CD4-positive, alpha-beta T cell treated with Interleukin-2 at 100 ng/mL for 4 hours (primary cell): ENCODE measurements around the gene CBARP.

Experiments
- DNase-seq: peaks from one replicate; pipeline ENCODE4 v3.0.0-alpha.2; 2020; ENCODE audit warnings: low spot score

CBARP gene

DNA sequence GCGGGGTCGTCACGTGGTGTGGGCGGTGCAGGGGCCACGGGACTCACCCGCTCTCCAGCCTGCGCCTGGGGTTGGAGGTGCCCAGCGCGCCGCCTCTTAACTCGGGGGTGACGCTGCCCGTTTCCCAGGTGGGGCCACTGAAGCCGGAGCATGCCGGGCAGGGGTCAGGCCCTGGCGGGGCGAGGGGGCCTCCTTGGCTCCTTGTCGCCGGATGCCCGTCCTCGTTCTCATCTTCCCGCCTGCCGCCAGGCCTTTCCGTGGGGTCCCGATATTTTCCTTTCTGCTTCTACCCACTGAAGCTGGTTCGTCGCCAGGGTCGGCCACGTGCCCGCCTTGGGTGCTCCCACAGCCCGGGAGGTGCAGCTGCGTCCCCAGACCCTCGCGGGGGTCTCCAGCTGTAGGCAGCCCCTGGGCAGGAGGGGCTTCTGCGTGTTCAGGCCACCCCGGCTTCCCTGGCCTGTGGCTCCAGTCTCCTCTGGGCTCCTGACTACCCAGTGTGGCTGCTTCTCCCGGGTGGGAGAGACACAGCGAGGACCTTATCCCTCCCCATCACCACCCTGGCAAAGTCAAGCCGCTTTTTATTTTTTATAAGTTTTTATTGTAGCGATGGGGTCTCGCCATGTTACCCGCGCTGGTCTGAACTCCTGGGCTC is 38.3 kb upstream of the CBARP start:
- no peak for DNase-seq

DNA sequence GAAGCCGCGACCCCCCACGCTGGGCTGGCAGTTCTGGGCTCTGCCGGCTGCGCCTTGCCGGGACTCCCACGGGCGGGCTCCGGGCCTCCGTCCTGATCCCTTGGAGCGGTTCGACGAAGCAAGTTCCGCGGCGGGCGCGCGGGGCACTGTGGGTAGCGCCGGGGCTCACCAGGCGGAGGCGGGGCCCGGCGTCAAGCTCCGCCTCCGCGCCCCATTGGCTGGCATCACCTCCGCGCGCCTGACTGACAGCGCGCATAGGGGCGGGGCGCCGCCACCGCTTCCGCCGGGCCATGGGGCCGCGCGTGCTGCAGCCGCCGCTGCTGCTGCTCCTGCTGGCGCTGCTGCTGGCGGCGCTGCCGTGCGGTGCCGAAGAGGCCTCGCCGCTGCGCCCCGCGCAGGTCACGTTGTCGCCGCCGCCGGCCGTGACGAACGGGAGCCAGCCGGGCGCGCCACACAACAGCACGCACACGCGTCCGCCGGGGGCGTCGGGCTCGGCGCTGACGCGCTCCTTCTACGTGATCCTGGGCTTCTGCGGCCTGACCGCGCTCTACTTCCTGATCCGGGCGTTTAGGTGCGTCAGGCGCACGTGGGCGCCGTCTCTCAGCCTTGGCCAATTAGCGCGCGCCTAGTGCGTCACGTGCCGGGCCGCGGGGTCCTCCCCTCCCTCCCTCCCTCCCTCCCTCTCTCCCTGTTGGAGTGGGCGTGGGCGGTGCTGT is 37.6 kb upstream of the CBARP start, which contains the start of gene FAM174C:
Gene FAM174C (plus strand): TSS at position 271 of the 716 bp plus-strand sequence. CDS start 20 bp downstream, at position 291.
- peak; percentile 95 for DNase-seq

DNA sequence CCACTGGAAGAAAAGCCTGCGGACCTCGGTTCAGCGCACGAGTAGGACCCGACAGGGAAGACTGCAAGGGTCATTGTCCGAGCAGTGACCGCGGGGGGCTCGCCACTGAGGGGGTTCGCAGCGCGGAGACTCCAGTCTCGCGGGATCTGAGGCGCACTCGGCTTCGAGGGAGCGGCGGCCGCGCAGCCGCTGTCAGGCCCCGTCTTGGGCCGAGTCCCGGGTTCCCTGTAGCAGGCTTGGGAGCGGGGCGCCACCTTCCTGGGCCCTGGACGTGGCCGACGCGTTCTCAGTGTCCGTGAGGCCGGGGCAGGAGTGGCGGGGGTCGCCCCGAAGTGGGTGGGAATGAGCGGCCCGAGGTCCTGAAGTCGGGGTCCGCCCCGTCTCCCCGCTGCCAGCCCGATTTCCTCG is 37.1 kb upstream of the CBARP start:
- no peak for DNase-seq

DNA sequence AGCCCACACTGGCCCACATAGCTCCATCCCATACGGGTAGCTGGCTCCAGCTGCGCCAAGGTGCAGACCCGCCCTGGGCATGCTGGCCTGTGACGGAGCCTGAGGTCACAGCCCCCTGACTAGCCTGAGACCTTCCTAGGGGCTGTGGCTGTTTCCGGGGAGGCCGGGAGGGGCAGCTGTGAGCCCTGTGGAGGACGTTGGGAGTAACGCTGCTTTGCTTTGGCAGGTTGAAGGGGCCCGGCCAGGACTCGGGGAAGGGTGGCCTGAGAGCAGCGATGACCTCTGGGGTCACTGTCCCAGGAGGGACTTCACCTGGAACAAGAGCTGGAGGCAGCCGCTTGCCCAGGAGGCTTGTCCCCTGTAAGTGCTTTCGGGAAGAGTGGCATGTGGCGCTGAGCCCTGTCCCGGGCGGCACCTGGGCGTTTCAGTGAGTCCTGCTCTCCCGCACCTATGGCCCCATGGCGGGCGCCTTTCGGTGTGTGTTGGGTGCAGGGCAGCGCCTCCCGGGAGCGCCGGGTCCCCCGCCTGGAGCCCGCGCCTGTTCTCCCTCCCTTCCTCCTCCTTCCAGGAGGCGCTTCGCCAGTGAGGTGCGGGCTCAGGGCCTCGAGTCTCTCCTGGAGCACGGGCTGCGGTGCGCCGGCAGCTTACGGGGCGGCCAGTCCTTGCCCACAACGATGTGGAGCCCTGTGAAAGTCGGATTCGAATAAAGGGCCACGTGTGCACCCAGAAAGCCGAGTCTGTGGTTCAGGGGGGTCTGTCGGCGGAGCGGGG is 36.5 kb upstream of the CBARP start:
- DNase-seq: no peak

DNA sequence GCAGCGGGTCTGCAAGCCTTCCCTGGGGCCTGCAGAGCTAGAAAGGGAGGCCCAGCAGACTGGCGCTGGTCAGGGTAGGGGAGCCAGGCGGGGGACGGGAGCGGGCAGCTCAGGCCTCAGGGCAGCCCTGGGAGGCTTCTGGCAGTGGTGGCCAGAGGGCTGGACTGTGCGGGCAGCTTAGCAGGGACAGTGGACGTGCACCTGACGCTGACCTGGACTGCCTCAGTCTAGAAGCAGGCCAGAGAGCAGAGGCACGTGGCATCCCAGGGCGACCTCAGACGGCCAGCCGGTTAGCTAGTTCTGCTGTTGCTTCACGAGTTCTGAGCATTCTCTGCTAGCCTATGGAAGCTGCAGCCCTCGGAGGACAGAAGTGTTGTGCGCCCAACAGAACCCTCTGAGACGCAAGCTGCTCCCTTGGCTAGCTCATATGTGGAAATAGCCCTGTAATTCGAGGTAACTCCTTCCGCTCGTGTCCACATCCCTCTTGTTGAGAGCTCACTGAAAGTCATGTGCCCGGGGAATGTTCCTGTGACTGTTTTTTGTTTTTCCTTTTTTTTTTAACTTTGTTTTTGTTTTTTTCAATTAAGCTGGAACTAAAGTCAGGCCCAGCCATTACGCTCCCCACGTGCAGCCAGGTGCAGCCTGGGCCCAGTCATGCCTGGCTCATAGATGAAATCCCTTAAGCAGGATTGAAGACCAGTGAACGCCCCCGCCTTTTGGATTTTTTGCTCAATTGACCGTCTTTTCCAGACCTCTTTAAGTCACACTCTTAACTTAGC is 35.6 kb upstream of the CBARP start:
- no peak for DNase-seq

DNA sequence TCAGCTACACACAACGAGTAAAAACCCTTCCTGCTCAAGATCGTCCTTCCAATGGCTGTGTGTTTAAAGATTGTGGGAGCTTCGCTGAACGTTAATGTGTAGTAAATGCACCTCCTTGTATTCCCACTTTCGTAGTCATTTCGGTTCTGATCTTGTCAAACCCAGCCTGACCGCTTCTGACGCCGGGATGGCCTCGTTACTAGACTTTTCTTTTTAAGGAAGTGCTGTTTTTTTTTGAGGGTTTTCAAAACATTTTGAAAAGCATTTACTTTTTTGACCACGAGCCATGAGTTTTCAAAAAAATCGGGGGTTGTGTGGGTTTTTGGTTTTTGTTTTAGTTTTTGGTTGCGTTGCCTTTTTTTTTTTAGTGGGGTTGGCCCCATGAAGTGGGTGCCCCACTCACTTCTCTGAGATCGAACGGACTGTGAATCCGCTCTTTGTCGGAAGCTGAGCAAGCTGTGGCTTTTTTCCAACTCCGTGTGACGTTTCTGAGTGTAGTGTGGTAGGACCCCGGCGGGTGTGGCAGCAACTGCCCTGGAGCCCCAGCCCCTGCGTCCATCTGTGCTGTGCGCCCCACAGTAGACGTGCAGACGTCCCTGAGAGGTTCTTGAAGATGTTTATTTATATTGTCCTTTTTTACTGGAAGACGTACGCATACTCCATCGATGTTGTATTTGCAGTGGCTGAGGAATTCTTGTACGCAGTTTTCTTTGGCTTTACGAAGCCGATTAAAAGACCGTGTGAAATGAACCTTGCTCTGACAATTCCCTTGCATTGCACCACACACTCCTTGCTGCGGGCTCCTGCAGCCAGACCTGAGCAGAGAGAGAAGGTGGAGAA is 34.8 kb upstream of the CBARP start:
- DNase-seq: no peak

DNA sequence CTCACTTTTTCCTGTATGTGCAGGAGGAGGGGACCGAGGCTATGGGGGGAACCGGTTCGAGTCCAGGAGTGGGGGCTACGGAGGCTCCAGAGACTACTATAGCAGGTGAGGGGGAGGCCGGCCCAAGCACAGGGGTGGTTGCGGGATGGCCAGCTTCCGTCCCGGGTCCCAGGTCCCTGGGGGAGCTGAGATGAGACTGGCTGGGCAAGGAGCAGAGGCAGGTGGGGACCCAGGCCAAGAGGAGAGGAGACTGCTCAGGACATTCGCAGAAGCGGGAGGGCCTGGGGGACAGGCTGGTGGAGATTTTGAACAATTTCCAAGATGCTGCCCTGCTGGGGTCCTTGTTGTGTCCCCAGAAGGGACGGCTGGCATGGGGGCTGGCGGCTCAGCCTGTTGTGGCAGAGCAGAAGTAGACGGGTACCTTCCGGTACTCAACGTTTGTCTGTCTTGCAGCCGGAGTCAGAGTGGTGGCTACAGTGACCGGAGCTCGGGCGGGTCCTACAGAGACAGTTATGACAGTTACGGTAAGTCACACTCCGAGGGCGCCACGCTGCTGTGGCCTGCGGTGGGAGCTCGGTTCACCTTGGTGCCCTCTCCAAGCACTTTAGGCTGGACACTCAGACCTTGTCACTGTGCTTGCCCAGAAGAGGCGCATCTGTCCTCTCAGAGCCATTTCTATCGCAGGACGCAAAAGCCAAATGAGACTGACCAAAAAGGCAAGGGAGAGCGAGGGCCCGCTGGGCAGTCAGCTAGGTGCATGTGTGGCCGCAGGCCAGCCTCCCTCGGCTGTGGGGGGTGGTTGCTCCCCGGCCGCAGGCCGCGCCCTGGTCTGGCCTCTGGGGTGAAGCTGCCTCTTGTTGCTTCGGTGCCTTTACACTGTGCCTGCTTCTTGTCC is 34.0 kb upstream of the CBARP start:
- no peak for DNase-seq

DNA sequence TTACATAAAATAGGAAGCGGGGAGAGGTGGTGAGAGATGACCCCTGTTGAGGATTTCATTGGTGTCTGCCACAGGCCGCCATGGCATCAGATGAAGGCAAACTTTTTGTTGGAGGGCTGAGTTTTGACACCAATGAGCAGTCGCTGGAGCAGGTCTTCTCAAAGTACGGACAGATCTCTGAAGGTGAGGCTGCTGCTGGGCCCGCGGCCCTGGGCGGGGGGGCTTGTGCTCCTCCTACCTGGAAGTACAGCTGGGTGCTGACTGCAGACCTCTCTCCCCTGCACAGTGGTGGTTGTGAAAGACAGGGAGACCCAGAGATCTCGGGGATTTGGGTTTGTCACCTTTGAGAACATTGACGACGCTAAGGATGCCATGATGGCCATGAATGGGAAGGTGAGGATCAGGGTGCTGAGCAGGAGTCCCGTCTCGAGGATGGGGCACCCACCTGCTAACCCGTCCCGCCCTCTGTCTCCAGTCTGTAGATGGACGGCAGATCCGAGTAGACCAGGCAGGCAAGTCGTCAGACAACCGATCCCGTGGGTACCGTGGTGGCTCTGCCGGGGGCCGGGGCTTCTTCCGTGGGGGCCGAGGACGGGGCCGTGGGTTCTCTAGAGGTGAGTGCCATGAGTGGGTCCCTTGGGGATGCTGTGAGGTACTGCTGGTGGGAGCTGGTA is 33.2 kb upstream of the CBARP start:
- no peak for DNase-seq

DNA sequence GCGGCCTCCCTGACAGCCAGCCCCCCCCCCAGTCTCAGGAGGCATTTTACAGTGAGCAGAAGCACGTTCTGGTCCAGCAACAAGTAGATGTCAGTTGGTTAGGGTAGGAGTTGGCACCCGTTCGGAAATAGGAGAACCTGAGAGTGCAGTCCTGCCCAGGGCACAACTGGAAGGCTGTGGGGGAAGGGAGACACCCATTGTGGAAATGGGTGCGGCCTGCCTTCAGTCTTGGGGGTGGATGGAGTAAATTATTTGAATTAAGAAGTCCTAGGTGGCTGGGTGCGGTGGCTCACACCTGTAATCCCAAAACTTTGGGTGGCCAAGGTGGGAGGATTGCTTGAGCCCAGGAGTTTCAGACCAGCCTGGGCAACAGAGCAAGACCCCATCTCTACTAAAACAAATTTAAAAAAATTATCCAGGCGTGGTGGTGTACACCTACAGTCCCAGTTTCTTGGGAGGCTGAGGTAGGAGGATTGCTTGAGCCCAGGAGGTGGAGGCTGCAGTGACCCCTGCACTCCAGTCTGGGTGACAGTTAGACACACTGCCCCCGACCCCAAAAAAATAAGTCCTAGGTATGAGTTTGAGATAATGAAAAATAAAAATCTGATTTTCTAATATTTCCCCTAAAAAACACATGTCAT is 32.5 kb upstream of the CBARP start:
- peak; percentile 19 for DNase-seq

DNA sequence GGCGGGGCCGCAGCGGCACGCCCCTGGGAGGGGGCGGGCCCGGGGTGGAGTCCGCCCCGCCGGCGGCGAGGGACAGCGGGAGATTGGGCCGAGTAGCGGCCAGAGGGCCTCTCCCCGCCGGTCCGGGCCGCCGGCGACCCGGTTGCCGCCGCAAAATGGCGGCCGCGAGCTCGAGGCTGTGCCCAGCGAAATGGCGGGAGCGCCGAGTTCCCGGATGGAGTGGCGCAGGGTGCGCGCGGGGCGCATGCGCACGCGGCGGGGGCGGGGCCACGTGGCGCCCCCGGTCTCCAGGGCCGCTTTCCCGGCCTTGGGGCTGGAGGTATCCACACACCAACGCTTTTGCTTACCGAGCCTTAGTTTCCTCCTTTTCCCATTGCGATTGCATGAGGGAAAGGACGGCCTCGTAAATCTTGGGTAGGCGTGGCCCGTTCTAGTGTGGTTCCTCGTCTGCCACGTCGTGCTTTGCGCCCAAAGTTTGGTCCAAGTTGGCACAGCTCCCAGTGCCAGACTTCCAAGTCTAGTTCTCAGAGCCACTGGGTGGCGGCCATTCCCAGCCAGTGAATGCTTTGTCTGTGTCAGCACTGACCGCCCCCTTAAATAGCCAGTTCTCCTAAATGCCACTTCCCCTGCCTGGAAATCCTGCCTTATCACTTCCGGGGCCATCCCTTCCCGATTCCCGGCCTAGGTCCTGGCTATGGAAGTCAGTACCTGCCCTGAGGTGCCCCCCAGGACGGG is 31.8 kb upstream of the CBARP start:
- DNase-seq: peak; percentile 86

DNA sequence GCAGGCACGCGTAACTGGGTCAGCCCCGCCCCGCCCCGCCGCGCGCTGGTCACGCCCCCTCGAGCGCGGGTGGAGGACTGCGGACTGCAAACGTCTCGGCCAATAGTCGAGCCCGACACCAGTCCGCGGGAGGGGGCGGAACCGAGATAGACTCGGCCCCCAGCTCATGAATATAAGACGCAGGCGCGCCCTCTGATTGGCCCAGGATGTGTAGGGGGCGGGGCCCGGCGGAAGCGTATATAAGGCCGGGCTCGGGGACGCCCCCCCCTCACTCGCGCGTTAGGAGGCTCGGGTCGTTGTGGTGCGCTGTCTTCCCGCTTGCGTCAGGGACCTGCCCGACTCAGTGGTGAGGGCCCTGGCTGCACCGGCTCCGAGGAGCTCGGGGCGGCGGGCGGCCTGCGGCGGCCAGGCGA is 31.3 kb upstream of the CBARP start, which contains the start of gene CIRBP:
Gene CIRBP (plus strand): TSS at position 268 of the 413 bp plus-strand sequence. CDS start 1,602 bp downstream, outside the sequence.
- DNase-seq: peak; percentile 99

DNA sequence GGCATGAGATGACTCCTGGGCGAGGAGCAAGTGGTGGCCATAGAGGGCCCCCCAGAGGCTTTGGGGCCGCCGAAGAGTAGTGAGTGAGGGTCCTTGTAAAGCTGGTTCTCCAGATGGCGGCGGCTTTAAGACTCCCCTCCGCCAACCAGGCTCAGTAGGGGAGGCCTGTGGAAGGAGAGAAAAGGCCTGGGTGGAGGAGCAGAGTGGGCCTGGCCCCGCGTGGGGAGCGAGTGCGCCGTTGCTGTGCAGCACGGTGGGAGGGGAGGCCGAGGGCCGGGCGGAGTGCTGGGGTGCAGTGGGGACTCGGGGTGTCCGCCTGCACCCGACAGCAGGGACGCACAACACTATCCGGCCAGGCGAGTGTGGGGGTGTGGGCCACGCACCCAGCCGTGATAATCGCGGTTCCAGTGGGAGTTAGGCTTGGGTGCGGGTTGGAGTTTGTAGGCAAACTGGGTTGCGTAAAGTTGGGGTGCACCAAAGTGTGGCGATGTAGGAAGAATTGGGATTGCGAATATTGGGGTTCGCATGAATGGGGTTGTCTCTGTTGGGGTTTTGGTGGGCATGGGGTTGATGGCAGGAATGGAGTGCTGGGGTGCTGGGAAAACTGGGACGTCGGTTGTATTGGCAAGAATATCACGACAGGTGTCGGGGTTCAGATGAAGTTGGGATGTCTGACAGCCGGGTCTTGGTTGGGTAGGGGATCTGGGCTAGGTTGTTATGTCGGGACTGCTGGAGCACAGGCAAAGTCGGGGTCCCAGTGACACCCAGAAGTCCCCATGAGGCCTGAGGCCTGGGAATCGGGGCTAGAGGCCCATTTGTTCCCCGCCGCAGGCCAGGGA is 30.6 kb upstream of the CBARP start:
- no peak for DNase-seq

DNA sequence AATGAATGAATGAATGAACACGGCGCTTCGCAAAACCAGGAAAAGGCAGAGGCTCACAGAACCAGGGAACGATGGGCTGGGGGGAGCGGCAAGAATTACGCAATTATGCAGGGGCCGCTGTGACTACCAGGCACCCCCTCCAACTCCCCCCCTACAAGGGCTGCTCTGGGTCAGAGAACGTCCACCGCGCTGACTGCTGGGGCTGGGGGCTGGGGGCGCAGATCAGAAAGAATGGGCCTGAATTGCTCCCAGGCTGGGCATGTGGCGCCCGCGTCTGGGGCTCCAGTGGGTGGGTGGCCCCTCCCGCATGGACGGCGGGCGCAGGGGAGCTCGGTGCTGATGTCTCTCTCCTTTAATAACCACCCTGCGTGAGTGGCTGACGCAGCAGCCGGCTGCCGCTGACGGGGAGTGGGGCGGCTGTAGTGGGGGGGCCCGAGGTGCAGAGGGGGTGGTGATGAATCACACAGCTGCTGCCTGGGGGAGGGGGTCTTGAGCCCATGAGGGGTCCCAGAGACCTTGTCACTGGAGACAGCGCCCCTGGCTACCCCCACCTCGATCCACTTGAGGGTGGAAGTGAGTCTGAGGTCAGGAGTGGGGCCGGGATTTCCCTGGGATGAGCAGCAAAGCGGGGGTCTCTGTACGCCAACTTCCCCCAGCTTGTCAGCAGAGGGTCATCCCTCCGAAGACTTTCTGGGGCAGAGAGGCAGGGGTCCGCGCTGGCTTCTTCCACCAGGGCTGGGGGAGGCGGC is 29.8 kb upstream of the CBARP start:
- DNase-seq: no peak

DNA sequence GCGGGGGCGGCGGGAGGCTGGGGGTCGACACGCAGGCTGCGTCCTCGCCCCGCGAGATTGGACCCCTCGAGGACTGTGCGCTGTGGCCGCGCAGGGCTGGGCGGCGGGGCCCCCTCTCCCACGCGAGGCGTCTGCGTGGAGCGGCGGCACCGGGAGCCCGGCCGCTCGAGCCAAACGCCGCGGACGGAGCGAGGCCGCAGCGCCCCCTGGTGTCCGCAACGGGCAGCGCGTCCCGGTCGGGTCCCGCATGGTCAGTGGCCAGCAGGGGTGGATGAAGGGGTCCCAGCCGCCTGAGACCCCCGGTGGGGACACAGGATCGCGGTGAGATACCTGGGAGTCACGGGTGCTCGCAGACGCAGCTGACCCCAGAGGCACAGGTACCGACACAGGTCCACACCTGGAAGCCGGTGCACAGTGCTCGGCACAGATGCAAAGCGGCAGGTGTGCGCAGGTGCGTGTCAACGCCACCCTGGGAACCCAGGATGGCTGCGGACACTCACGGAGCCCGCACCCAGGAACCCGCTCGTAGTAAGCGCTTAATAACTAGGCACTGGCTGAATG is 29.2 kb upstream of the CBARP start:
- peak; percentile 69 for DNase-seq

DNA sequence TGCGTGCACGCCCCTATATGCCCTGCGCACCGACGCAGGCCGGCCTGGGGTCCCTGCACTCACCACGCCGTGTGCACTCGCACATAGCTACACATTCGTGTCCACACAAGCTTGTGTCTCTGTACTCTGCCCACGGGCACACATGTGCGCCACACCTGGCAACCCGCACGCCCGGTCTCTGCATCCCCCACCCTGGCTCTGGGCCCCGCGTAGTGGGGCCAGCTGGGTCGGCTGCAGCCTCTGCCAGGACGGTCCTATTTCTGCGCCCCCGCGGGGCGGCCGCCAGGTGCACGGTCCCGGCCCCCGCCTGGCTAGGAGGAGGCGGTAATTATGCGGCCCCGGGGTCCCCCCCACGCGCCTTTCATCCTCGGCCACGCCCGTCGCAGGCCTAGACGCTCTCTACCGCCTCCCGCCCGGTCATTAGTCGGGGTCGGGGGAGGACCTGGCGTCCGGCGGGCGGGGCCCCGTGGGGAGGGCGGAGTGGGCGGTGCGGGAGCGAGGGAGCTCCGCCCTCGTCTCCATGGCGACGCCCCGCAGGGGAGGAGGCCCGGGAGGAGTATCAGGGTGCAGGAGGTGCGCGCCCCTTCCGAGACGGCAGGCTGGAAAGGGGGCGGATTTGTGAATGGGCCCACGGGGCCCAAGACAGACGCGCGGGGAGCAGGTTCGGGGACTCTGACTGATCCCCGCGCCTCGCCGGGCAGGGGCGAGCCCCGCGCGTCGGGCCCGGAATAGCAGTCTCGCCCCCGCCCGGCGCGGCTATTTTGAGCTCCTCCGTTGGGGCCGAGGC is 28.5 kb upstream of the CBARP start:
- peak; percentile 90 for DNase-seq
